ENCODE results near the gene KITLG. TPM values are rescaled to one million over a fixed set of nuclear protein-coding genes. Genes with fewer than 3 reads are reported as not detected.
"Not testable (repeated sequence)": the region's sequence is repeated elsewhere in the genome, so short reads cannot be mapped to it uniquely, and the experiment has no call there.

Gene KITLG
- total and polyA plus RNA-seq, 12 donors, result 3.6 to 20.5 (median 8.6) TPM

GRCh38 chr12:88549929-88550328 is 30.3 kb downstream of the KITLG start:
- DNase-seq, result no peak
- no peaks in the 10 kb centered on the region for H3K9me3 ChIP-seq
- H3K27ac ChIP-seq, result peak overlapping the region in 1 of 10 donors; percentile 23
- WGBS, 2 donors, result 0 to 33% methylated on average over 1 of the region's 1 CpG
- no peak for ATAC-seq
- peaks cover 0 to 89% (median 49%) of the 10 kb centered on the region in 9 donors for H3K4me1 ChIP-seq
- peaks cover 0 to 8% (median 0%) of the 10 kb centered on the region in 9 donors for H3K36me3 ChIP-seq
- H3K4me3 ChIP-seq, result no peak overlapping the region
- no peak for TF ChIP-seq CTCF (IDR thresholded peaks at IDR 0.05)
- H3K27me3 ChIP-seq, result no peaks in the 10 kb centered on the region
- intact Hi-C loops (cut with DNase I), result no loop called here

- DNase-seq; H3K9me3 ChIP-seq; H3K27ac ChIP-seq; ATAC-seq; H3K4me3 ChIP-seq; H3K27me3 ChIP-seq; intact Hi-C loops (cut with DNase I): not testable (repeated sequence)
- WGBS, 2 donors, result 97 to 98% methylated on average over 7 of the region's 7 CpGs
- Histone ChIP-seq H3K4me1 (peaks cover 0 to 72% (median 32%) of the 10 kb centered on the region in 9 donors), H3K36me3 (peaks cover 0 to 28% (median 8%) of the 10 kb centered on the region in 9 donors)
Measured at GRCh38 chr12:88547949-88548348, 32.3 kb downstream of the KITLG start.

DNA sequence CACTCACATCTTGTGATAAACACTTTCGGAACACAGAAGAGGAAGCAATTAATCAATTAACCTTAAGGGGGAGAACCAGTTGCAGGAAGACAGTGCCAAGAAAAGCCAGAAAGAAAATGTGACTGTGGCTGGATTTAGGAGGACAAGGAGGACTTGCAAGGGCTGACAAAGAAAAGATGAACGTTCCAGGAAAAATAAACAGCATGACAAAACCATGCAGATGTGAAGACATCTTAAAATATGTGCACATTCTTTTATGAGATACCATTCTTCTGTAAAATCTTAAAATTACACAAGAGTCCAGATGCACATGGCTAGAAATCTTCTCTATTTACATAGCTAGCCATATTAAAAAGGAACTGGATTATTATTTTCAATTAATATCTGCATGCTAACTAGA is 33.4 kb downstream of the KITLG start:
- intact Hi-C loops (cut with DNase I), result no loop called here
- ATAC-seq (no peak), DNase-seq (no peak)
- 34 to 52% methylated on average over 2 of the region's 2 CpGs for WGBS, 2 donors
- peaks cover 0 to 61% (median 25%) of the 10 kb centered on the region in 9 donors for H3K4me1 ChIP-seq
- H3K27ac ChIP-seq, result no peak overlapping the region
- H3K4me3 ChIP-seq, result no peak overlapping the region
- peaks cover 0 to 39% (median 8%) of the 10 kb centered on the region in 9 donors for H3K36me3 ChIP-seq
- no peaks in the 10 kb centered on the region for H3K27me3 ChIP-seq
- no peaks in the 10 kb centered on the region for H3K9me3 ChIP-seq
- TF ChIP-seq CTCF (IDR thresholded peaks at IDR 0.05), result no peak

DNA sequence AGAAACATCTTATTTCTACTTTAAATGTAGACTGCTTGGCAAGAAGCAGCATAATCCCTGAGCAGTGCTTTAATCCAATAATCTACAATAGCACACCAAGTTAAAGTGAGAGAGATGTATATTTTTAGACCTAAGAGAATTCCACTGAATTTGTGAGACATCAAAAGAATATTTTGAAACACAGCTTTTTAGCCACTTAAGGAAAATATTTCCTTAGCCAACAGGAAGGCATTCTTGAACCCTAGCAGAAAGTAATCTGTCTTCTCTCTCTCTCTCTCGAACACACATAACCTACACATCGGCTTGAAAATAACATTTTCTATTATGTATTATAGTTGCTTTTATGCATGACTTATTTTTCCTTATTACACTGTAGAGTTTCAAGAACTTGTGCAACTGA is 34.0 kb downstream of the KITLG start:
- peaks cover 0 to 56% (median 25%) of the 10 kb centered on the region in 9 donors for H3K4me1 ChIP-seq
- TF ChIP-seq CTCF (IDR thresholded peaks at IDR 0.05), result no peak
- no peaks in the 10 kb centered on the region for H3K9me3 ChIP-seq

More for the DNA sequence above, 34.0 kb downstream of the KITLG start:
- intact Hi-C loops (cut with DNase I), result no loop called here
- H3K27ac ChIP-seq, result no peak overlapping the region
- no peak overlapping the region for H3K4me3 ChIP-seq
- ATAC-seq, result no peak
- H3K27me3 ChIP-seq, result no peaks in the 10 kb centered on the region
- 76 to 82% methylated on average over 2 of the region's 2 CpGs for WGBS, 2 donors
- no peak for DNase-seq
- H3K36me3 ChIP-seq, result peaks cover 0 to 42% (median 8%) of the 10 kb centered on the region in 9 donors

Measured in heart right ventricle (tissue), 16 donors.